NCI-H2081 treated with DMSO at 0.1 percent for 48 hours (cell line): Measurements from ENCODE around the gene ATP1A4.

Source experiments
- DNase-seq: peaks from one replicate; lab custom pipeline; 2025; lab: John Stamatoyannopoulos, UW

Gene ATP1A4

GRCh38 chr1:160146107-160146506, 5.3 kb upstream of the ATP1A4 start:
- no peak for DNase-seq

- no peak for DNase-seq
These were observed 3.3 kb upstream of the ATP1A4 start for GRCh38 chr1:160148121-160148520.

GRCh38 chr1:160149233-160149632, 2.2 kb upstream of the ATP1A4 start:
- no peak for DNase-seq

GRCh38 chr1:160149716-160150115, 1.7 kb upstream of the ATP1A4 start:
- DNase-seq: no peak

DNA sequence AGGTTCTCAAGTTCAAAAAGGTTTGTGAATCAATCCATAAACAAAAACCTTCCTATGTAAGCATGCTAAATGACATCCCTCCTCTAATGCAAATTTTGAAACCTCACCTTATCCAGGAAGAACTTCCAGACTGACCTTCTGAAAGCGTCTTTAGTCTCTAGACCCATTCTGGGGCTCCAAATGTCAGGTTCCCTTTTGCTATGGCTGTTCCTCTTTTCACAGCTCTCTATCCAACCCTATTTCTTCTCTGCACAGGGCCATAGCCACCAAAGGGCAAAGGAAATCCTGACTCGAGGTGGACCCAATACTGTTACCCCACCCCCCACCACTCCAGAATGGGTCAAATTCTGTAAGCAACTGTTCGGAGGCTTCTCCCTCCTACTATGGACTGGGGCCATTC, 3.4 kb downstream of the ATP1A4 start:
- no peak for DNase-seq

GRCh38 chr1:160156361-160156760, 5.0 kb downstream of the ATP1A4 start:
- DNase-seq: no peak

- DNase-seq: no peak
These were observed 5.8 kb downstream of the ATP1A4 start for GRCh38 chr1:160157174-160157573.

- no peak for DNase-seq
These were observed 6.6 kb downstream of the ATP1A4 start for GRCh38 chr1:160158031-160158430.

DNA sequence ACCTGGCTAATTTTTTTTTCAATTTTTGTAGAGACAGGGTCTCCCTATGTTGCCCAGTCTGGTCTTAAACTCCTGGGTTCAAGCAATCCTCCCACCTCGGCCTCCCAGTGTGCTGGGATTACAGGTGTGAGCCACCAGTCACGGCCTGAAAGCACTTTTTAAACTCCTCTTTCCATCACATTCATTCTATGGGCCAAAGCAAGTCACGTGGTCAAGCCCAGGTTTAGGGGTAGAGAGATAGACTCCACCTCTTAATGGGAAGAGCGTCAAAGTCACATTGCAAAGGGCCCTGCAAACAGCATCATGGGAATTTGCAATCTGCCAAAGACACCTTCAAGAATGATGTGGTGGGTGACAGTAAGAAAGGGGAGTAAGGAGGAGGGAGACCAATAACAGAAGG, 7.1 kb downstream of the ATP1A4 start:
- DNase-seq: no peak

DNA sequence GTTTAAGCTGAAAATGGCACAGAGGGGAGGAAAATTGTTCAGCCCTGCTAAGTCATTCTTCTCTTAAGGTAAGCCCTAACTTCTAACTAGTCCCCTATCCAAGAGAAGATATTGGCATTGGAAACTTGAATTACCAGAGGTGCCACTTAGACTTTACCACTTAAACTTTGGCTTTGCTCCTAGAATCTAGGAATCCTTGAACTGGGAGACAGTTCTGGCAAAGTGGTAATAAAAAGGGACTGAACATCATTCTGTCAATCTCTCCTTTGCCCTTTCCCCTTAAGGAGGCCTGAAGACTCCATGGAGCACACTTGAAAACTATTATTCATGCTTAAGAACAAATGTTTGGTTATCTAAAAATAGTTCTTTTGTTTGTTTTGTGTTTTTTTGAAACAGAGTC, 8.4 kb downstream of the ATP1A4 start:
- no peak for DNase-seq

- no peak for DNase-seq
These were observed 10.7 kb downstream of the ATP1A4 start for GRCh38 chr1:160161965-160162705.

DNA sequence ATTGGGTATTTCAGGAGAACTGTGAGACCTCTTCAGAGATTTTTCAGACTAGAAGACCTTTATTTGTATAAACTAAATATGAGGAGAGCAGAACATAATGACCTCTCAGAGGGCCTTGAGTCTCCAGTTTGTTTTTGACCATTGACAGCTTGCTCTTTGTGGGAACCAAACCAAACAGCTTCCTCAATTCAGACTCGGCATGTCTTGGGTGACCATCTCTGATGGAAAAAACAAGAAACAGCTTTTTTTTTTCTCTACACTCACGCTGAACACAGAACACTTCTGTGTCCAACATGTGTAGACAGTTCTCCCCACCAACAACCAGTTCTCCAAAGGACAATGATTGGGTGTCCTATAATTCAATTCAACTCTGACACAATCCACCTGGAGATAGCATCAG, 11.5 kb downstream of the ATP1A4 start:
- no peak for DNase-seq

DNA sequence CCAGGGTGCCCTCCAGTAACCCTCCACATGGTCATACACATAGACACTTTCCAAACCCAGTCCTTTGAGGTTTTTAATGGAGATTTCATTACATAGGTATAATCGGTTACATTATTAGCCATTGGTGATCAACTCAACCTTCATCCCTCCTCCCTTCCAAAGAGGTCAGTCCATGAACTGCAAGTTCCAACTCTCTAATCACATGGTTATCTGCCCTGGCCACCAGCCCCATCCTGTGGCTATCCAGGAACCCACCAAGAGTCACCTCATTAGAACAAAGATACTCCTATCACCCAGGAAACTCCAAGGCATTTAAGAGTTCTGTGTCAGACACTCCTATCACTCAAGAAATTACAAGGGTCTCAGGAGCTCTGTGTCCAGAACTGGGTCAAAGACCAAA, 12.2 kb downstream of the ATP1A4 start:
- no peak for DNase-seq

DNA sequence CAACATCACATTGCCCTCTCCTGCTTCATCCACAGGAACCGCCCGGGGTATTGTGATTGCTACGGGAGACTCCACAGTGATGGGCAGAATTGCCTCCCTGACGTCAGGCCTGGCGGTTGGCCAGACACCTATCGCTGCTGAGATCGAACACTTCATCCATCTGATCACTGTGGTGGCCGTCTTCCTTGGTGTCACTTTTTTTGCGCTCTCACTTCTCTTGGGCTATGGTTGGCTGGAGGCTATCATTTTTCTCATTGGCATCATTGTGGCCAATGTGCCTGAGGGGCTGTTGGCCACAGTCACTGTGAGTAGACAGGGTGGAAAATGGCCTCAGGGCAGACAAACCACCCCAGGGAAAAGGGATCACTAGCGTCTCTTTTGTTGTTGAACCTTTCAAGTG, 12.7 kb downstream of the ATP1A4 start:
- no peak for DNase-seq

- no peak for DNase-seq
These were observed 14.9 kb downstream of the ATP1A4 start for GRCh38 chr1:160166166-160166868.

GRCh38 chr1:160167056-160167455, 15.7 kb downstream of the ATP1A4 start:
- no peak for DNase-seq

DNA sequence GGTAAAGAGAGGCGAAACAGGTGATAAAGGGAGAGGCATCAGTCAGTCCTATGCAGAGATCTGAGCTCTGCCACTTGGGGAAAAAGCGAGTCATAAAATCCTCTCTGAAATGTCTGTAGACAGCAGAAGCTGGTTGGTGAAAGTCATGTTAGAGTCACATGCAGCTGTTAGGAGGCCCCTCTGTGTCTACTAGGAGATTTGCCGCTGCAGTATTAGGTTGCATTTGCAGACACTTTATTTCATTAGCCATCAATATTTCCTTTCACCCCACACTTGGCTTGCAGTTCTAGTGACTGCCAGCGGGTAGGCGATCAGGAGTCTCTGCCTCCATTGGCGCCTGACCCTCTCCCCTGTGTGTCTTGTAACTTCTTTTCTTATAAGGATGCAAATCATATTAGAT, 16.2 kb downstream of the ATP1A4 start:
- no peak for DNase-seq

DNA sequence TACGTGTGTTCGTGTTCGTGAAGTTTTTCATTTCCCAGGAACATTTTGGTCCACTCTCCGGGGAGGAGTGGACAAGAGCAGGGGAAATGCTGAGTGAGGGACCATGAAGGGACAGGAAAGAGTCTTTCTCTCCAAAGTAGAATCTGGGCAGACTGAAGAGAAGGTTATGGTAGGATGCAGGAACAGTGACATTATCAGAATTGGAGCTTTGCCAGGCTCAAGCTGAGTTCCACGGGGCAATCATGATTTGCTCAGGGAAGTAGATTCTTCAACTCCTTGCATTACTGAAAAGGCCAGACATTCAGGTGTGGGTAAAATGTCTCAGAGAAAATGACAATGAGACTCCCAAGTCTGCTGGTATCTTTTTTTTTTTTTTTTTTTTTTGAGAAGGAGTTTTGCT, 16.6 kb downstream of the ATP1A4 start:
- DNase-seq: no peak

DNA sequence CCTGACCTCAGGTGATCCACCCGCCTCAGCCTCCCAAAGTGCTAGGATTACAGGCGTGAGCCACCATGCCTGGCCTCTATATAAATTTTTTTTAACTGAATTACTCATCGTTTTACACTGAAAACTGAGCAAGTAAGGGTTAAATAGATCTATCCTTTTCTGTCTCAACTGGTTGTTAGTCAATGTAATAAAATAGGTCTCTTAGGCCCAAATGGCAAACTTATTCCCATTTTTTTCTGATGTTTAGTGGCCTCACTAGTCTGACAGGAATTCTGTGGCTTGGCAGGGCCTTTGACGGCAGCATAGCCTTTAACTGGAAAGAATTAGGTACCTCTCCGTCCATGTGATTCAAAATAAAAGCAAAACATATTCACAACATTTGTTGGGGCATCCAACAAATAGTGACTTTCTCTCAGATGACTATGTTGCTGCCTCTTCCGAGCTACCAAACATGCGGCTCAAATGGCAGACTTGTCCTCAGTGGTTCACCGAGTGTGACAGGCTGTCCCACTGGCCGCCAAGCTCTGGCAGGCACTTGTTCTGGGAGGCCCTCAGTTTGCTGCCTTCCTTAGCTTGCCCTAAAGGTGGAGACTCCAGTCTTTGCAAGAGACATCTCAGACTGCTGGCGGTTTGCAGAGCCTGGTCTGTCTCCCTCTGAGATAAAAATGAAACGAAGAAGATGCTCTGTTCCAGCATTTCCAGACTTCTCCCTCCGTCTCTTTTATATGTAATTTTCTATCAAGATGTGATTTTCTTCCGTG, 17.4 kb downstream of the ATP1A4 start:
- no peak for DNase-seq

DNA sequence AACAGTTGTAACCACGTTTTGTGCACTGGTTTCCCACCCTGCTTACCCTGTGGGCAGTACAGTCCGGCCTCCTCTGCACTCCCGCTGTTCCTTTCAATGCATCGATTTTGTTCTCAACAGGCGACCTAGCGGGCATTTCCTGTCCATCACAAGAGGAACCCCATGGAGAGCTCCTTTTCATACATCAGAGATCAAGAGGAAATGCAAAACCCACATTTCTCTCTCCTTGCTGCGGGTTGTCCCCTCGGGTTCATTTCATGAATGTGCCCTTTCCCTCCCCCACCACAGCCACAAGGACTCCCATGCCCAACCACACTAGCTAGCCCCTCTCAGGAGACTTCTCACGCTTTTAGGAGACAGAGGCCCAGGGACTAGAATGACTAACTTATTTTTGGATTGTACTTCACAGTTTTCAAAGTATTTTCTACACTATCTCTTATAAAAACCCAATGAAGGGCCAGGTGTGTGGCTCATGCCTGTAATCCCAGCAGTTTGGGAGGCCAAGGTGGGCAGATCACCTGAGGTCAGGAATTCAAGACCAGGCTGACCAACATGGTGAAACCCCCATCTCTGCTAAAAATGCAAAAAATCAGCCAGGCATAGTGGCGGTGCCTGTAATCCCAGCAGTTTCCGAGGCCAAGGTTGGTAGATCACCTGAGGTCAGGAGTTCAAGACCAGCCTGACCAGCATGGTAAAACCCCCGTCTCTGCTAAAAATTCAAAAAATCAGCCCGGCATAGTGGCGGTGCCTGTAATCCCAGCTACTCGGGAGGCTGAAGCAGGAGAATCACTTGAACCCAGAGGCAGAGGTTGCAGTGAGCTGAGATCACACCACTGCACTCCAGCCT, 18.4 kb downstream of the ATP1A4 start:
- peak; percentile 63 for DNase-seq

GRCh38 chr1:160171354-160171753, 20.0 kb downstream of the ATP1A4 start:
- no peak for DNase-seq

- DNase-seq: no peak
These were observed 20.6 kb downstream of the ATP1A4 start for GRCh38 chr1:160171980-160172379.
